ENCODE results near the gene USO1.

USO1 gene

DNA sequence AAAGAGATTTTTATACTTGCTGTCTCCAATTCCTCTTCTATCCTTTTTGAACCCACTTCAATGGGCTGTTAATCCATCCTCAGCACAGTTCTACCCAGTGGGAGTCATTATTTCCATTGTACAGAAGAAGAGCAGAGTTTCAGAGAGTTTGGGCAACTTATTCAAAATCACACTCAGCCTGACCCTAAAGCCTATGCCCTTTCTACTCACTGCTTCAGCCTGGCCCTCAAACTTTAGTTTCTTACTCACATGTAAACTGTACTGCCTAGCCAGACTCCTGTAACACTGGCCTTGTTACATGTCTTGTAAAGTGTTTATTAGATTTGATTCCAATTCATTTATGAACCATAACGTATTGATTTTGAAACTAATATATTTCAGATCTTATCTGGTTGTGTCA is 25.1 kb upstream of the USO1 start:
- Histone ChIP-seq H3K79me2 (ENCODE audit: insufficient read depth, low read depth) (no peaks in the 10 kb centered on the region), H3K4me2 (no peak overlapping the region), H3K9ac (no peak overlapping the region), H3K36me3 (ENCODE audit: insufficient read depth) (no peaks in the 10 kb centered on the region), H3K4me1 (ENCODE audit: low read depth, poor library complexity, severe bottlenecking) (peaks cover 4% of the 10 kb centered on the region), H3K27me3 (ENCODE audit: insufficient read depth, low read depth) (no peaks in the 10 kb centered on the region), H3K4me3 (IDR thresholded peaks at IDR 0.05; ENCODE audit: insufficient read depth, low read depth, low read length) (no peak overlapping the region), H3K27ac (no peak overlapping the region), H4K20me1 (ENCODE audit: insufficient read depth) (no peaks in the 10 kb centered on the region), H2AFZ (ENCODE audit: low read depth) (no peak overlapping the region)
- TF ChIP-seq, protein P1, sequence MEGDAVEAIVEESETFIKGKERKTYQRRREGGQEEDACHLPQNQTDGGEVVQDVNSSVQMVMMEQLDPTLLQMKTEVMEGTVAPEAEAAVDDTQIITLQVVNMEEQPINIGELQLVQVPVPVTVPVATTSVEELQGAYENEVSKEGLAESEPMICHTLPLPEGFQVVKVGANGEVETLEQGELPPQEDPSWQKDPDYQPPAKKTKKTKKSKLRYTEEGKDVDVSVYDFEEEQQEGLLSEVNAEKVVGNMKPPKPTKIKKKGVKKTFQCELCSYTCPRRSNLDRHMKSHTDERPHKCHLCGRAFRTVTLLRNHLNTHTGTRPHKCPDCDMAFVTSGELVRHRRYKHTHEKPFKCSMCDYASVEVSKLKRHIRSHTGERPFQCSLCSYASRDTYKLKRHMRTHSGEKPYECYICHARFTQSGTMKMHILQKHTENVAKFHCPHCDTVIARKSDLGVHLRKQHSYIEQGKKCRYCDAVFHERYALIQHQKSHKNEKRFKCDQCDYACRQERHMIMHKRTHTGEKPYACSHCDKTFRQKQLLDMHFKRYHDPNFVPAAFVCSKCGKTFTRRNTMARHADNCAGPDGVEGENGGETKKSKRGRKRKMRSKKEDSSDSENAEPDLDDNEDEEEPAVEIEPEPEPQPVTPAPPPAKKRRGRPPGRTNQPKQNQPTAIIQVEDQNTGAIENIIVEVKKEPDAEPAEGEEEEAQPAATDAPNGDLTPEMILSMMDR (conservative IDR thresholded peaks at IDR 0.05; ENCODE audit: low read depth, low read length): no peak

DNA sequence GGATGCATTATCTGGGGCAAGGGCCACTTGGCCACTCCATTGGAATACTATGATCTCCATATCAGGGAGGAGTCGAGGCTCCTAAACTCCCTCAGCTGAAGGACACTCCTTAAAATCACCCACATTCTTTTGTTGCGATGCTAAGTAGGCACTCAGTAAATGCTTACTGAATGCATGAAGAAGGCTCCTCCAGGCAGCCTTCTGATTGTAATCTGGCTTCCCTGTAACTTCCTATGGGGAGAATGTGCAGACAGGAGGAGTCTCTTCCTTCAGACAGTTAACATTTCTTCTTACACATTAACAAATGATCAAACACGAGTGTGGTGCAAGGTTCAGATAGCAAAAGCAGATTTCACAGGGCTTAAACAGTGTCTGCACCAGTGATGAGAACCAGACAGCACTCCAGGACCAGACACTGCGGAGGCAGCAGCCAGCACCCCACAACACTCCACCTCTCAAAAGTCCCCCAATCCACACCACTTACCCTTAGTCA is 21.4 kb upstream of the USO1 start:
- no peaks in the 10 kb centered on the region for H3K27me3 ChIP-seq (ENCODE audit: insufficient read depth, low read depth)
- H3K36me3 ChIP-seq (ENCODE audit: insufficient read depth): no peaks in the 10 kb centered on the region
- TF ChIP-seq, protein P1 (conservative IDR thresholded peaks at IDR 0.05; ENCODE audit: low read depth, low read length): no peak
- no peaks in the 10 kb centered on the region for H3K79me2 ChIP-seq (ENCODE audit: insufficient read depth, low read depth)
- no peak overlapping the region for H2AFZ ChIP-seq (ENCODE audit: low read depth)
- H3K27ac ChIP-seq: no peak overlapping the region
- H3K4me2 ChIP-seq: no peak overlapping the region
- no peak overlapping the region for H3K4me3 ChIP-seq (IDR thresholded peaks at IDR 0.05; ENCODE audit: insufficient read depth, low read depth, low read length)
- no peak overlapping the region for H3K9ac ChIP-seq
- peaks cover 4% of the 10 kb centered on the region for H3K4me1 ChIP-seq (ENCODE audit: low read depth, poor library complexity, severe bottlenecking)
- H4K20me1 ChIP-seq (ENCODE audit: insufficient read depth): no peaks in the 10 kb centered on the region

DNA sequence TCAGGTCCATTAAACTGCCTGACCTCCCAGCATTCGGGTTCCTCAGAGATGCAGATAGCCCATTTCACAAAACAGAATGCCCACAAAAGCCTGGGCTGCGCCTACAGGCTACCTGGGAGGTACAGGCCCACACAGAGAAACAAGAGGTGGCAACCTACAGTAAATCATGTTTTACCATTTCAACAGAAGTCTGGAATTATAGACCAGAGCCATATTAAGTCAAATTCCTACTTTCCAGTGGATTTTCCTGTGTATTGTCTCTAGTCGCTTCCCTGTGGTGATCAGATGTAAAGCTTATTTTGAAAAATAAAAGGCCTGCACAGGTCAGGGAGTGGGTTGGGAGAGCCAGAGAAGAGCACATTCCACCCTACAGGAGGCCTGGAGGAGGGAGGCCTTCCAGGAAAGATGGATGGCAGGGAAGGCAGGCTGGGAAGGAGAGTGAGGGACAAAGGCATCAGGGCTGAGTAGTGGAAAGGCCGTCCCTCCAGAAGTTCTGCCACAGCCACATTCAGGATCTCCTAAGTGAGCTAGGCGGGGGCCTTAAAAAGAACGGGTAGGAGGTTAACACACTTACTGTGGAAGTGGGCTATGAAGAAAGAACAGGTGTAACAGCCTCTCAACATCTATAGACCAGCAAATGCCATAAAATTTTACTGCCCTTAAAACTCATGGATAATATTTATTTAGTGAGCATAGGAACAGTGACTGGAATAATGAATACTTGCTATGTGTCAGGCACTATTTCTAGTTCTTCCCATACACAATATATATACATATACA is 19.0 kb upstream of the USO1 start:
- no peaks in the 10 kb centered on the region for H4K20me1 ChIP-seq (ENCODE audit: insufficient read depth)
- H3K79me2 ChIP-seq (ENCODE audit: insufficient read depth, low read depth): no peaks in the 10 kb centered on the region
- H3K4me3 ChIP-seq (IDR thresholded peaks at IDR 0.05; ENCODE audit: insufficient read depth, low read depth, low read length): no peak overlapping the region
- no peak overlapping the region for H3K4me2 ChIP-seq
- no peak overlapping the region for H3K27ac ChIP-seq
- no peaks in the 10 kb centered on the region for H3K27me3 ChIP-seq (ENCODE audit: insufficient read depth, low read depth)
- H3K9ac ChIP-seq: no peak overlapping the region
- peaks cover 9% of the 10 kb centered on the region for H3K4me1 ChIP-seq (ENCODE audit: low read depth, poor library complexity, severe bottlenecking)
- H3K36me3 ChIP-seq (ENCODE audit: insufficient read depth): no peaks in the 10 kb centered on the region
- TF ChIP-seq, protein P1 (conservative IDR thresholded peaks at IDR 0.05; ENCODE audit: low read depth, low read length): no peak
- no peak overlapping the region for H2AFZ ChIP-seq (ENCODE audit: low read depth)

DNA sequence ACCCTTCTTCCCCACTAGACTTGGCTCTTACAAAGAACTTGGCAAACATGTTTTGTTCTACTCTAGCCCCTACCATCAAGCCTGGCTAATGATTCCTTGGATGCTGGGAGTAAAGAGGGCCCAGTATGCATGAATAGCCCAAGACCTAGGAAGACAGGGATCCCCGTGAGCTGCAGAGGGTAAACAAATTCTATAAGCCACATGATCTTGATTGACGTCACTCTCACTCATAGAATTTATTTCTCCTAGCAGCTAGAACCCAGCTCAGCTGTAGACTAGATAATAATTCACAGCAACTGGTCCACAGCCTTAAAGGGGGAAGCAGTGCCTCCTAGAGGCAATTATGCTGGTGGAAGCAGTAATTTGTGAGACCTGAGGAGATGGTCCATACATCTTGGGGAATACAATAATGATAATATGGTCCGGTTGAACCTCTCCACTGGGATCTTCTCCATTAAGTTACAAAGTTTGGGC is 16.1 kb upstream of the USO1 start:
- Histone ChIP-seq H4K20me1 (ENCODE audit: insufficient read depth) (no peaks in the 10 kb centered on the region), H3K4me2 (no peak overlapping the region), H2AFZ (ENCODE audit: low read depth) (no peak overlapping the region), H3K36me3 (ENCODE audit: insufficient read depth) (no peaks in the 10 kb centered on the region), H3K27me3 (ENCODE audit: insufficient read depth, low read depth) (no peaks in the 10 kb centered on the region), H3K4me3 (IDR thresholded peaks at IDR 0.05; ENCODE audit: insufficient read depth, low read depth, low read length) (no peak overlapping the region), H3K79me2 (ENCODE audit: insufficient read depth, low read depth) (peaks cover 3% of the 10 kb centered on the region; the same call in 1 of the 2 replicates), H3K4me1 (ENCODE audit: low read depth, poor library complexity, severe bottlenecking) (peaks cover 10% of the 10 kb centered on the region), H3K27ac (no peak overlapping the region), H3K9ac (no peak overlapping the region)
- TF ChIP-seq, protein P1 (conservative IDR thresholded peaks at IDR 0.05; ENCODE audit: low read depth, low read length): no peak

Measured in KMS-11 (cell line).